OCI-LY1 (cell line): Measurements from ENCODE around the gene DKK3.

Source experiments
- H2AFZ ChIP-seq: fragments of 200-600 bp; sonication (generic), shearing (Covaris generic); 2 replicates; pipeline ENCODE4 v1.6.0; 2014; ENCODE audit warnings: antibody characterized with exemption, mild to moderate bottlenecking, low read length
- H3F3A ChIP-seq: fragments of 200-600 bp; sonication (generic), shearing (Covaris generic); 2 replicates; pipeline ENCODE4 v1.6.0; 2014; ENCODE audit warnings: mild to moderate bottlenecking, antibody characterized with exemption, low read length, moderate library complexity; ENCODE audit not compliant: insufficient read depth
- H3K27ac ChIP-seq: fragments of 200-600 bp; sonication (generic); 2 replicates; pipeline ENCODE4 v1.5.1; 2014; ENCODE audit warnings: low read length, mixed run types, mild to moderate bottlenecking, low read depth; ENCODE audit not compliant: poor library complexity, severe bottlenecking
- H3K27me3 ChIP-seq: fragments of 200-600 bp; sonication (generic); 2 replicates; pipeline ENCODE4 v1.6.0; 2014; ENCODE audit warnings: antibody characterized with exemption, mild to moderate bottlenecking, low read length, moderate library complexity; ENCODE audit not compliant: insufficient read depth
- H3K36me3 ChIP-seq: fragments of 200-600 bp; sonication (generic); 2 replicates; pipeline ENCODE4 v1.6.1; 2014; ENCODE audit warnings: mild to moderate bottlenecking, antibody characterized with exemption, low read length, moderate library complexity, mixed read lengths; ENCODE audit not compliant: insufficient read depth
- H3K4me1 ChIP-seq: fragments of 200-600 bp; sonication (generic); 2 replicates; pipeline ENCODE4 v1.5.1; 2014; ENCODE audit warnings: mild to moderate bottlenecking, low read length, moderate library complexity; ENCODE audit not compliant: insufficient read depth, severe bottlenecking
- H3K4me2 ChIP-seq: fragments of 200-600 bp; sonication (generic), shearing (Covaris generic); 2 replicates; pipeline ENCODE4 v1.6.1; 2014; ENCODE audit warnings: low read length
- H3K4me3 ChIP-seq: fragments of 200-600 bp; sonication (generic); 2 replicates; pipeline ENCODE4 v1.5.1; 2014; ENCODE audit warnings: low read length, low read depth, mild to moderate bottlenecking, mixed read lengths; ENCODE audit not compliant: poor library complexity, severe bottlenecking
- H3K79me2 ChIP-seq: fragments of 200-600 bp; shearing (Covaris generic); 2 replicates; pipeline ENCODE4 v1.6.1; 2016; ENCODE audit warnings: mixed run types, low read length, mixed read lengths; ENCODE audit not compliant: insufficient read depth
- H3K9ac ChIP-seq: fragments of 200-600 bp; sonication (generic), shearing (Covaris generic); 2 replicates; pipeline ENCODE4 v1.6.1; 2014; ENCODE audit warnings: mild to moderate bottlenecking, low read length, mixed read lengths
- H3K9me2 ChIP-seq: fragments of 200-600 bp; sonication (generic), shearing (Covaris generic); 2 replicates; pipeline ENCODE4 v1.6.1; 2014; ENCODE audit warnings: low read depth, mild to moderate bottlenecking, low read length, mixed read lengths
- H3K9me3 ChIP-seq: fragments of 200-600 bp; shearing (Covaris generic); 2 replicates; pipeline ENCODE4 v1.6.1; 2014; ENCODE audit warnings: low read length, mixed read lengths
- H4K20me1 ChIP-seq: fragments of 200-600 bp; sonication (generic), shearing (Covaris generic); 2 replicates; pipeline ENCODE4 v1.6.0; 2016; ENCODE audit warnings: mild to moderate bottlenecking, low read length; ENCODE audit not compliant: insufficient read depth
- CTCF ChIP-seq: fragments of 200-600 bp; sonication (generic), shearing (Covaris generic); IDR thresholded peaks from 2 replicates; pipeline ENCODE4 v1.5.1; 2017; ENCODE audit warnings: mild to moderate bottlenecking, antibody characterized with exemption, low read length, moderate library complexity, mixed read lengths
- EZH2 ChIP-seq: fragments of 200-600 bp; sonication (generic), shearing (Covaris generic); IDR thresholded peaks from 2 replicates; pipeline ENCODE4 v1.8.0; 2017; ENCODE audit warnings: borderline replicate concordance, mixed run types, mild to moderate bottlenecking, antibody characterized with exemption, low read length, moderate library complexity, mixed read lengths

Gene DKK3

DNA sequence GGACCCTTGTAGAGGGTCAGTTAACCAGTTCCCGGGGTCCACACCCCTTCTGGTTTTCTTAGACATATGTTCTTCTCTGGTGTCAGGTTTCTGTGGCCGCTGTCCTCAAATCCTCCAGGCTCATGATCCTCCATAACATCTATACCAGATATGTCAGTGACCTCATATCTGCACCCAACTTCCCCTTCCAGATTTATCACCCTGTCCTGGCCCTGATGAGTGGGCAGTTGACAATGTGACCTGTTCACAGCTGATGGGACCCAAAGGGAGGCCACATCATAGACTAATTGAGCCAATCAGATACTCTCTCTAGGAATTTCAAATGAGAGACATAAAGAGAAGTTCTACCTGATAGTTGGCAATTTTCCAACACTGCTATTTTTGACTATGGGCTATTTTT, 5.1 kb downstream of the DKK3 start:
- no peaks in the 10 kb centered on the region for H3K9me3 ChIP-seq
- no peaks in the 10 kb centered on the region for H3K9me2 ChIP-seq
- no peak overlapping the region for H3K27ac ChIP-seq
- H3K4me1 ChIP-seq: no peaks in the 10 kb centered on the region
- H3K27me3 ChIP-seq: no peaks in the 10 kb centered on the region
- no peaks in the 10 kb centered on the region for H3K36me3 ChIP-seq
- H3K4me2 ChIP-seq: no peak overlapping the region
- no peak overlapping the region for H3K4me3 ChIP-seq
- no peak overlapping the region for H3K9ac ChIP-seq
- no peaks in the 10 kb centered on the region for H4K20me1 ChIP-seq
- no peak overlapping the region for H2AFZ ChIP-seq
- no peaks in the 10 kb centered on the region for H3F3A ChIP-seq
- H3K79me2 ChIP-seq: no peaks in the 10 kb centered on the region
- TF ChIP-seq CTCF (no peak), EZH2 (no peak)

DNA sequence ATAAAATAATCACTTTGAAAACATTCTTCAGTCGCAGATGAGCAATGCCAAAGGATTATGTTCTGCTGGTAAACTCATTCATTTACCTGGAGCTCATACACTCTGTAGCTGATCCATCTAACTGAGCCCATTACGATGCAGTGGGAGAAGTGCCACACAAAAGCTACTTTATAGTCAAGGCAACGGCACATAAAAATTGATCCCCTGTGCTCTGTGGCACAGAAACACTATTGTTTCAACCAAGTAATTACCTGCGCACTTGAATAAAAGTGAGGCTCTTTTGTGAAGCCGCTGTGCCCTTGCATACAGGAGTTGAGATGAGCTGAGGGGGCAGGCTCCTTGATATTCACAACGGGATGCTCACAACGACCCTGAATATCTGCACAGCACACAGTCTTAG, 7.2 kb downstream of the DKK3 start:
- no peaks in the 10 kb centered on the region for H3K4me1 ChIP-seq
- no peak overlapping the region for H3K4me3 ChIP-seq
- no peaks in the 10 kb centered on the region for H3K9me3 ChIP-seq
- H2AFZ ChIP-seq: no peak overlapping the region
- no peaks in the 10 kb centered on the region for H3K27me3 ChIP-seq
- no peaks in the 10 kb centered on the region for H3K9me2 ChIP-seq
- H4K20me1 ChIP-seq: no peaks in the 10 kb centered on the region
- no peak overlapping the region for H3K9ac ChIP-seq
- H3K27ac ChIP-seq: no peak overlapping the region
- H3K79me2 ChIP-seq: no peaks in the 10 kb centered on the region
- H3F3A ChIP-seq: no peaks in the 10 kb centered on the region
- no peak overlapping the region for H3K4me2 ChIP-seq
- H3K36me3 ChIP-seq: no peaks in the 10 kb centered on the region
- TF ChIP-seq CTCF (no peak), EZH2 (no peak)

- no peak for TF ChIP-seq EZH2
- Histone ChIP-seq H3K79me2 (no peaks in the 10 kb centered on the region), H3K9me3 (no peaks in the 10 kb centered on the region), H3F3A (no peaks in the 10 kb centered on the region), H4K20me1 (no peaks in the 10 kb centered on the region), H3K27ac (no peak overlapping the region), H3K4me2 (no peak overlapping the region), H3K9ac (no peak overlapping the region), H3K27me3 (no peaks in the 10 kb centered on the region), H2AFZ (no peak overlapping the region), H3K36me3 (no peaks in the 10 kb centered on the region), H3K9me2 (no peaks in the 10 kb centered on the region), H3K4me3 (no peak overlapping the region), H3K4me1 (no peaks in the 10 kb centered on the region)
Observed at GRCh38 chr11:11998091-11998781, 10.2 kb downstream of the DKK3 start.

DNA sequence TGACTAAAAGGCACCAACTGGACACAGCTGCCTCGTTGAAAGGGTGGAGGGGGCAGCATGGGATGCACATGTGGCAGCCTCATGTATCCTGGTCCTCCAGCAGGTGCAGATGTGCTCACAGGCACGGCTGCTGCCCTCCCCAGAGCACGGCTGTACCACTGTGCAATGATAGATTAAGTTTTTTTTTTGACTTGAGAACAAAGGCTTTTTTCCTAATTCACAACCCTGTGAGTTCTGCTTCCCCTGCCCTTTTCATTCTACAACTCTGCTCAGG, 11.4 kb downstream of the DKK3 start:
- no peak overlapping the region for H3K4me3 ChIP-seq

More for the DNA sequence above, 11.4 kb downstream of the DKK3 start:
- H3K79me2 ChIP-seq: no peaks in the 10 kb centered on the region
- H3K27me3 ChIP-seq: no peaks in the 10 kb centered on the region
- no peaks in the 10 kb centered on the region for H3F3A ChIP-seq
- H3K9me2 ChIP-seq: no peaks in the 10 kb centered on the region
- no peak overlapping the region for H3K9ac ChIP-seq
- H3K27ac ChIP-seq: no peak overlapping the region
- no peak for TF ChIP-seq EZH2
- TF ChIP-seq CTCF: no peak
- H3K4me1 ChIP-seq: no peaks in the 10 kb centered on the region
- no peaks in the 10 kb centered on the region for H3K36me3 ChIP-seq
- H4K20me1 ChIP-seq: no peaks in the 10 kb centered on the region
- no peak overlapping the region for H3K4me2 ChIP-seq
- no peaks in the 10 kb centered on the region for H3K9me3 ChIP-seq
- H2AFZ ChIP-seq: no peak overlapping the region
